ENCODE measurements around the gene TPCN1.

The TPCN1 gene

DNA sequence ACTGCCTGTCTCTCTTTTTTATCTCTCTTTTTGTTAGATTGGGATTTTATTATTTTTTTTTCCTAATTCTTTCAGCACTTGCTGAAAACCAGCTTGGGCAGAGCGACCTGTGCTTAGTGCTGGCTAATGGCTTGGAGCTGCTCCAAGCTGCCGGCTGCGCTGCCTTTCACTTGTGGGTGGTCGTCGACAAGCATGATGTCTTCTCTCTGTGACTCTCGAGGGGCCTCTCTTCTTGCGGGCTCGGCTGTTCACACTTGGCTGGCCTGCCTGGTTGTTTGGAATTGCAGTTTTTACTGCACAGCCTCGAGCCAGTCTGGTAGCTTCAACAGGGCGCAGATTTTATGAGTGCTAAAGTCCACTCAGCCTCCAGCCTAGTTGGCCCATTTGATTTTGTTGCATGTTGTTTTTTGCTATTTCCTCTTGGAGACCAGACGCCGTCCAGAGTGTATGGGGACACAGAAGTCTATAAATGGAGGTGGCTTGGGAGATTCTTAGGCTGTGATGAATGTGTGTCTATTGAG lies 18.6 kb downstream of the TPCN1 start:
- no peak for DNase-seq (ENCODE audit: low read depth in 2 of 2, low spot score in 1 of 2)

DNA sequence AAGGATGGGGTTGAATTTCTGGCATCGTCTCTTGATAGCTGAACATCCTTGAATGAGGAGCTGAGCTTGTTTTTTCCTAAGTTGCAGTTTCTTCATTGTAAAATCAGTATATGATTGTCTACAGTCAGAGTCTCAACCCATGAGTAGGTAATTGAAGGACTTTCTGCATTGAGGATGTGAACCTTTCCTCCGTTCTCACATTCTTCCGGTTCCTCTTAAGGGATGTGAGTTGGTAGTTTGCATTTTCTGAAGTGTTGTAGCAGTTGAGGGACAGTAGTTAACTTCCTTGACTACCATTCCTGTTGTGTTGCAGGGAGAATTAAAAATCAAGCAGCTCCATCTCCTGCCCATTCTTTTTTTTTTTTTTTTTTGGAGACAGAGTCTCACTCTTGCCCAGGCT lies 19.1 kb downstream of the TPCN1 start:
- DNase-seq (ENCODE audit: low read depth in 2 of 2, low spot score in 1 of 2) = no peak

DNA sequence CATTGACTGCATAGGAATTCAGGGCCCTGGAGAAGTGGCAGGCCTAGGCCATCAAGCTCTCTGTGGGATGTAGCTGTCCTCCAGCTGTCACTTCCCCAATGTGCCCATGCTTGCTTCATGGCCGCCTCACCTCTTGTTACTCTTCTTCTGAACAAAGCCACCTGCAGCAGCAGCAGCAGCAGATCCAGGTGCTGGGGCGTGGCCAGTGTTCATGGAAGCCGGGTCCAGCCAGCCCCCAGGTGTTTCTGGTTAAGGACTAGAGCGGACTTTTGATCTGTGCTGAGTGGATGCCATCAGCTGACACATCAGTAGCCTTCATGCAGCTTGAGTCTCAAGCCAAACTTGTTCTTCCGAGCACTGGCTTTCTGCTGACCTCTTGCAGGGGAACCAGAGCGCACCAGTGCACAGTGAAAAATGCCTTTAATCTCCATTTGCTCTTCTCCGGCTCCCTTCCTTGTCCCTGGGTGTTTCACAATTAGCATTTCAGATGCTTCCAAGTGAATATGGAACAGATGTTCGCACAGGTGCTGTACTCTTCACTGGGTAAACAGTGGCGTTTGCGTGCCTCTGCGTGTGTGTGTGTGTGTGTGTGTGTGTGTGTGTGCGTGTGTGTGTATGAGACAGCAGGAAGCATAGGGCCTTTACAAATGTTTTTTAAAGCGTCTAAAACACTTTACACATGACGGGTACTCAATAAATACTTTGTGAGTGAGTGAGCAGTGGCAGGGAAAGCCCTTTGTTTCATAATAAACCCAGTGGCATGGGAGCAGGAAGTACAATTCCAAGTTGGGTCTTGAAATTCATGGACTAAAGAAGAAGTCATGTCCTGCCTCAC lies 20.1 kb downstream of the TPCN1 start:
- no peak for DNase-seq (ENCODE audit: low read depth in 2 of 2, low spot score in 1 of 2)

DNA sequence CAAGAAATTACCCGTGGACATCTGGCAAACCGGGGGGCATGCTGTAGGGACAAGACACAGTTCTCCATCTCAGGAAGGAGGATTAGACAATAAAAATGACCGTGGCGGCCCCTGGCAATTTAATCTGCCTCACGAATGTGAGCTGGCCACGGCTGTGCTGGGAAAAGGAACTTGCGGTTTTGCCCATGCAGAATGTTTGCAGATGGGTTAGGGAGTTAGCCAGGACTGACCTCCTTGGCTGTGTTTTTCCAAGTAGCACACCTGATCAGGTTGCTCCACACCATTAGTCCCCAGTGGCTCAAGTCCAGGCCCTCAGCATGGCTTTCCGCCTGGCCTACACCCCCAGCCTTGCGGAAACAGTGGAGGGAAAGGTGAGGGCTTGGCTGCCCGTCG lies 20.8 kb downstream of the TPCN1 start:
- DNase-seq (ENCODE audit: low read depth in 2 of 2, low spot score in 1 of 2) = no peak

DNA sequence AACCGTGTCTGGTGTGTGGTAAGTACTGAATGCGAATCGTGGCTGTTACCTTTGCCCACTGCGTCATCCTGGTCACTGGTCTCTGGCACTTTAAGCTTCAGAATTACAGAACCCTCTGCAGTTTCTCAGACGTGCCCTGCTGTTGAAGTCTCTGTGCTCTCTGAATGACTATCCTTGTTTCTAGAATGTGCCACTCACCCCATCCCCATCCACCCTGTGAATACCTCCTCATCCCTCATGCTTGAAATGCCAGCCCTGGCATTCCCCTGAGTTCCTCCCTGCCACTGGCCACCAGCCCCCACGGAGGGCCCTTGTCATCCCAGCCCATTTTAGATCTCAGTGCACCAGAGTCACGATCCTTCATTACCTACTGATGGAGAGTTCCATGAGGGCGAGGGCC lies 21.3 kb downstream of the TPCN1 start:
- no peak for DNase-seq (ENCODE audit: low read depth in 2 of 2, low spot score in 1 of 2)

DNA sequence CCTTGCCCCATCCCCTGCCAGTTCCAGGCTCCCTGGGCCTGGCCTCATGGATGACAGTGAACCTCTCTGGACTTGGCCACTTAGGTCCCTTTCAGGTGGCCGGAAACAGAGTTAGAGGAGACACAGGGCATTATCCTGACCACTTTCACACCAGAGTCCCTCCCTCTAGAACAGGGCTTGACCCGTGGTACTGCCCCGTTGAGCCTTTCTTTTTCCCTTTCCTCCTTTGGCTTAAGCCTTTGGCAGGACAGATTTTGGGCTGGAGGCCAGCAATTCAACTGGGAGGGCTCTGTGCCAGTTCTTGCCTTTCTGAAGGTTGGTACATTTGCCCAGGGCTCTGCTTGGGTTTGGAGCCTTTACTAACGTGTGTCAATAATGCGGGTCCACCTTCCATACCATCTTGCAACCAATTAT lies 22.8 kb downstream of the TPCN1 start:
- no peak for DNase-seq (ENCODE audit: low read depth in 2 of 2, low spot score in 1 of 2)

DNA sequence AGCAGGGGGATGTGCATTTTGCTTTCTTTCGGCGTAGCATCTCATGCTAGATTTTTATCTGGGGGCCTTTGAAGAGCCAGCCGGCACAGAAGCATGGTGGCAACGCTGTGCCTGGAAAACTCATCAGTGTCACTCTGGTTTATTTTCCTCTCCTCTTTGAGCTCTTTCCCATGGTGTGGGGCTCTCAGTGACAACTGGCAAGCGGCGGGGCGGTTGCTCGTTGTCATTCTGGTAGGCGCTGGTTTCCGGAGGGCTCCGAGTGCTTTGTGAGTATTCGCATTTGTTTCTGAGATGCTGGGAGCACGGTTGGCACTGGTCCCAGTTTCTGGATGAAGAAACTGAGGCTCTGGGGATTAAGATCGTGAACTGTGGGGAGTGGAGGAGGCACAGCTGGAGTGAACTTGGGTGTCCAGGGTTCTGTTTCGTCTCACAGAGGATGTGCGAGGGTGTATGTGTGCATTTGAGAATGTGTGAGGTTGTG lies 23.3 kb downstream of the TPCN1 start:
- DNase-seq (ENCODE audit: low read depth in 2 of 2, low spot score in 1 of 2) = no peak

DNA sequence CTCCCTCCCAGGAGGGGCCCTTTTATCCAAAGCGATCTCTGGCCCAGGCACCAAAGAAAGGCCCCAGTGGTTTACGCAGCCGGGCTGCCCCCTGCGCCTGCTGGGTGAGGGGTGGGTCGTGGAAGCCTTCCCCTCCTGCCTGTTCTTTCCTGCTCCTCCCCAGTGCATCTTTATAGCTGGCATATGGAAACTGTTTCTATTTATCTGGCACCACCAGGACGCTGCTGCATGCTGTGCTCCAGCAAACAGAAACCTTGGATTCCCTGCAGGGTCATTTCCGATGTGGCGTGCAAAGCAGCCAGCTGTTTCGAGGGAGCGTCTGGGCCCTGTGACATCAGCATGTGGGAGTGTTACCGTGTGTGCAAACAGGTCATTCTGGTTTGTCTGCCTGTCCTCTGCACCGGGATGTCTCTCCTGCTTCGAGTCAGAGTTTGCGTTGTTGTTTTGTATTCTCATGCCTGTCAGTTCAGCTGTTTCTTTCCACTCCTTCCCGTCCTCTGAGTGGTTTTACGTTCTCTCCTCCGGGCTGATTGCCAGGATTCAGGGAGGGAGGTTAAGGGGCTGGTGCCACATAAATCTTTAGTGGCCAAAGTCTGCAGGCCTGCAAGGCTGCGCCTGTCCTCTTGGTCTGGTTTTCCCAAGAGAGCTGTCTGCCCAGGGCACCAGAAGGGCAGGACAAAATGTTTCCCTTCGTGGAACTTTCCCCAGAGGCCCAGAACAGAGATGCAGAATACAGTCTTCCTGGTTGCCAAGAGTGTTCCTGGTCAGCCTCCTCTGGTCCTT lies 24.6 kb downstream of the TPCN1 start:
- no peak for DNase-seq (ENCODE audit: low read depth in 2 of 2, low spot score in 1 of 2)

DNA sequence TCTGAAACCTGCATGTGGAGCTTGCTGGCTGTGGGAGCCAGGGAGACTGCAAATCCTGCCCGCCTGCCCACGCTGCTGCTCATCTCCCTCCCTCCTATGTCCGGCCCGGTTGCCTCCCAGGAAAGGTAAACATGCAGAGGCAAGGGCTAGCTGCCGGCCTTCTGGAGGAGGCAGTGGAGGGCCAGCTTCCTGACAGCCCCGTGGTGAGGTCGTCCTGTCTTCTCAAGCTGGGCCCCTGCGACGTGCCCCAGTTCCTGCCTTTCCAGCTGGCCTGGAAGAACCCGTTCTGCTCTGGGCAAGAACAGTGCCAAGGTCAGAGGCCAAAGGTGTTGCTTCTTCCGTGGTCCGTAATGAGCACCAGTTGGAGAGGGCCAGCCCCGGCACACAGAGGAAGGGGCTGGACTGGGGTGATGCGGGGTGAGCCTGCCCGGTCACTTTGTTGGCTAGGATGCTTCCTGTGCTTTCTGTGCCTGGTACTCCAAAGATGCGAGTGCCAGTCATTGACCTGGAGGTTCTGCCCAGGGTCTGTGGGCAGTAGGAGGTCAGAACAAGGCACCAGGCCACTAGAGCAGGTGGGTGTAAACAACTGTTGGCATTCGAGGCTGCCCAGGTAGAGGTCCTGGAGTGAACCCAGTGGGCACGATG lies 25.3 kb downstream of the TPCN1 start:
- no peak for DNase-seq (ENCODE audit: low read depth in 2 of 2, low spot score in 1 of 2)

DNA sequence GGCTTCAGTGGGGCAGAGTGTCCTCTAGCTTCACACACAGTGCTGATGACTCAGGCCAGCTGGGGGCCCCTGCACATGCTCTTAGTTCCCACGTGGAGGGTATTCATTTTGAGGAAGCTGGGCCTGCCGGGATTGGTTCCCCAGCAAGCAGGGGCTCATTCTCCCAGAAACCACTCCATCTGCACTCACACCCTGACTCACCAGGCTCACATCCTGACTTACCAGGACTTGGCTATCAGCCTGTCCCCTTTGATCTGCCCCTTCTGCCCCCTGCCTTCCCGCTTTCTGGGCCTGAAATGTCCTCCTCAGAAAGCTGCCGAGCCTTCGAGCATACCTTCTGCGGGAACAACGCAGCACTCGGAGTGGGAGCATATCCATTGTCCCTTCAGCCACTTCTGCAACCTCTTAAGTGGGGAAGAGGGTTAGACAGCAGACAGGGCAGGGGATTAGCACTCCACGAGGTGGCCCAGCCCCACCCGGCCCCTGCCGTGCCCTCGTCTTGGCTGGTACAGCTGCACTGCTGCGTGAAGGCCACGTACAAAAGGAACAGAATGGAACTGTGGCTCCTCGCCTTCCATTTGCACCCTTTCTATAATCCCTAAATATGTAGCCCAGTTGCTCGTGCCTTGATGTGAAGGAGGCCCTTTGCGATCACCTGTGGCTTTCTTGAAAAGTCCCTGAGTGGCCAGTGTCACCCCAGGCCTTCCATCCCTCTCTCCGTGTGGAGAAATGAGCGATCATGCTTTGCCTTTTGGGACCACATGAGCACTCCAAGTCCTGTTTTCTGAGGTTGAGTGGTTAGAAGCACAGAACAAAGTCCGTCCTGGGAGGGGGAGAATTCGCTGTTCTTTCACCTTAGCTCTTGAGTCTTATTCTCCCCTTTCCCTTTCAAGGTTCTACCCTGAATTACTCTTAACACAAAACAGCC lies 26.1 kb downstream of the TPCN1 start:
- no peak for DNase-seq (ENCODE audit: low read depth in 2 of 2, low spot score in 1 of 2)

DNA sequence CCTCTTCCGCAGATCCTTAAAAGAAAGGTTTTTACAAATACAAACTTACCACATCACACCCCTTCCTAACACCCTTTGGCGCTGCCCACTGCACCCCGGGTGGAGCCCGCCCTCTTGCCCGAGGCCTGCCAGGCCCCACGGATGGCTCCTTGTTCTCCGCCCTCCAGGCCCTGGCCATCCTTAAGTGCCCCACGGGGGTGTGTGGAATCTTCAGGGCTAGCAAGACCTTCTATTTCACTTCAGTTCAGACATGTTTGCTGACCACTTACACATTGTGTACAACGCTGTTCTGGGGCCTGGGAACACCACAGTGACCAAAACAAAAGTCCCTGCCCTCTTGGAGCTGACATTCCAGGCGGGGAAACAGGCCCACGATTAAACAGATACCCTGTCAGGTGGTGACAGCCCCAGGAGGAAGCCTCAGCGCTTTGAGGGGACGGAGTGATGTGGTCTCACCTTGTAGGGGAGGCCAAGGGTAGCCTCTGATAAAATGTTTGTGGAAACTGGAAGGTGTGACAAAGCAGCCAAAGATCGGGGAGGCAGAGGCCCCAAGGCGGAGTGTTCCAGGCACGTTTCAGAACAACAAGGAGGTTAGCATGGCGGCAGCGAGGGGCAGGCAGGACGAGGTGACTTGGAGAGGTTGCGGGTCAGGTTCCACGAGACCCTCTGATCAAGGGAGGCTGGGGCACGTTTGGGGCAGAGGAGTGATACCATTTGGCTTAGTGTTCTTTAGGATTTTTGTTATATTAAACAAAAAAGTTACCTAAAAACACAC lies 27.0 kb downstream of the TPCN1 start:
- no peak for DNase-seq (ENCODE audit: low read depth in 2 of 2, low spot score in 1 of 2)

DNA sequence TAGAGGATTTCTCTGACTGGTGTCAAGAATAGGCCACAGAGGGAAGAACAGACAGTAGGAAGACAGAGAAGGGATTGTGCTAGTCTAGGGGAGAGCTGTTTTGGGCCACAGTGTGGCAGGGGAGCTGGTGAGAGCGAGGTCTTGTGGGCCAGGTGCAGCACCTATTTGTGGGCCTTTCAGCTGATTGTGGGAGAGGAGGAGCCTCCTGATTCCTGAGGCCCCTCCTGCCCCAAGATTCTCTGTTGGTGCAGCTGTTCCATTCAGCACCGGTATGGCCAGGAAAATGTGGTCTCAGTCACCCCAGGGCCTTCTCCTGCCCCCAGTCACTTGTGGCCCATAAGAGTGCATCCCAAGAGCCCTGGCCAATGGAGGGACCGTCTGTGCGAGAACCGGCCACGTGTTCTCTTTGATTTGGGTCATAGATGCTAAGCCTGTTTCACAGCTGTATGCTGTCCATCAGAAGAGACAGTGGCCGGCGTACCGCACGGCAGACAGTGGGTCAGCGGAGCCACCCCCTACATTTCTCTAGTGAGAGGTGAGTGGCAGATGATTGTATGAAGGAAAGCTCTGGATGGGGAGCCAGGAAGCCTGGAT lies 27.7 kb downstream of the TPCN1 start:
- DNase-seq (ENCODE audit: low read depth in 2 of 2, low spot score in 1 of 2) = no peak

DNA sequence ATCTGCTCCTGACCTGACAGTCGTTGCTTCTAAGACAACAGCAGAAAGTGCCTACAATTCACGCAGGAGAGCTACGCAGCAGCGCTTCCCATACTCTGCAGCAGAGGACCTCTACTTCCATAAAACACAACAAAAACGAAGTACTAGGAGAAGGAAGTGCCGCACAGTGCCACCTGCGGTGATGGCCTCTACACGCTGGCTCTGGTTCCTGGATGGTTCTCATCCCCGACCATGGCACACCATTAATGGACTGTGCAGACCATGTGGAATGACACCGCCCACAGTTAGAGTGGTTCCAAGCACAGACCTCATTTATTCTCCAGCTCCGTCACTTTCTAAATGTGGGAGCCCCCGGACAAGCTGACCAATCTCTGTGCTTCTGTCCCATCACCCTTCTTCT lies 28.3 kb downstream of the TPCN1 start:
- no peak for DNase-seq (ENCODE audit: low read depth in 2 of 2, low spot score in 1 of 2)

DNA sequence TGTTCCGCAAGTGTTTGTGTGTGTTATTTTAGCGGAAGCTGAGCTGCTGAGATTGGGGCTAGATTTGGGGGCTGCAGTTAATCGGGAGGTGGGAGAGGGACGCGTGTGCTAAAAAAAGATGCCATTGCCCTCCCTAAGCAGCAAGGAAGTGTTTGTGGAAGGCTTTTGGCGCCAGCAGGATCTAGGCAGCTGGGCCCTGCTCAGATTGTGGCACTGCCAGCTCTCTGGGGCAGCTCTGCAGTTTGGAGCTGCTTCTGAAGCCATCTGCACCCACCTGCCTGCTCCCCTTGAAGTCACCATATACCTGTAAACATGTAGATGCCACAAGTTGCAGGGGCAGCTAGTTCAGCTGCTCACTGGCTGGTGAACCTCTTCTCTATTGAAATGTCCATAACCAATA lies 28.8 kb downstream of the TPCN1 start:
- no peak for DNase-seq (ENCODE audit: low read depth in 2 of 2, low spot score in 1 of 2)

DNA sequence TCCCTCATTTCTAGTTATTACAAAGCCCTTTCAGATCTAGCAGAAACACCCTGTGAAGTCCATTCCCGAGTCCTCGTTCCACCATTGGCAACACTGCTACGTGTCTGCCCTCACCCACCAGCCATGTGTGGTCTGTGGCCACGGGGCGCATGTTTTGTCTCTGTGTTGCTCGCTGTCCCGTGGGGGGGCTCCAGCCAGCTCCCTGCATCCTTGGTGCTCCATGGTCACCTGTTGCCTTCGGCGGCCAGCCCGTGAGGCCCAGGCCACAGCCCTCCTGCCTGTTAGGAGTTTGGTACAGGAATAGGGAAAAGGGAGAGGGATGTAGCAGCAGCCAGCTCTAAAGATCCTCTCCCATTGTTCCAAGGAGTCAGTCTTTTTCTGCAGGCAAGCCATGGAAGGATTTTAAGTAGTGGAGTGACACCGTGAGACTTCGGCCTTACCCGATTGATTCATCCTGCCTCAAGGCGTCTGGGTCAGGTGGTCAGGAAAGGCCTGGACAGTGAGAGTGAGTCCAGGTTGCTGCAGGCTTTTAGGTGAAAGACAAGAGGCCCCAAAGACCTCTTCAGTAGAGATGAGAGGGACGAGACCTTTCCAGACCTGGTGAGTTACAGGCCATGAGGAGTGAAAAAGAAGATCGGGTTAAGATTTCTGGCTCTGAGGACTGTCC lies 30.3 kb downstream of the TPCN1 start:
- DNase-seq (ENCODE audit: low read depth in 2 of 2, low spot score in 1 of 2) = no peak

DNA sequence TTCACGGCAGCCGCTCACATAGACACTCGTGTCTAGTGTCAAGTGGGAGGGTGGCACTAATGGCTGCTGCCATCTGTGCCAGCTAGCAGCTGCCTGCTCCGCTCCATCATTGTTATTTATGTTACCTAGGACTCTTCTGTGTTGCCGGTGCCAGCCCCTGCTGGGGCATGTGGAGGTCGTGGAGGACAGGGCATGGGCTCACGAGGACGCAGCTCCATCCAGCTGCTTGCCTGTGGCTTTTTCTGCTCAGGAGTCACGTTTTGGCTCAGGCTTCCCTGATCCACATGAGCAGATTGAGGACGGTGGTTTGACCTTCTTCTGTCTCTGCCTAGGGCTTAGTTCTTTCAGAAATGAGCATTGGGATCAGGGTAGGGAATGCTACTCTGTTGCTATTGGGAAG lies 31.2 kb downstream of the TPCN1 start:
- no peak for DNase-seq (ENCODE audit: low read depth in 2 of 2, low spot score in 1 of 2)

DNA sequence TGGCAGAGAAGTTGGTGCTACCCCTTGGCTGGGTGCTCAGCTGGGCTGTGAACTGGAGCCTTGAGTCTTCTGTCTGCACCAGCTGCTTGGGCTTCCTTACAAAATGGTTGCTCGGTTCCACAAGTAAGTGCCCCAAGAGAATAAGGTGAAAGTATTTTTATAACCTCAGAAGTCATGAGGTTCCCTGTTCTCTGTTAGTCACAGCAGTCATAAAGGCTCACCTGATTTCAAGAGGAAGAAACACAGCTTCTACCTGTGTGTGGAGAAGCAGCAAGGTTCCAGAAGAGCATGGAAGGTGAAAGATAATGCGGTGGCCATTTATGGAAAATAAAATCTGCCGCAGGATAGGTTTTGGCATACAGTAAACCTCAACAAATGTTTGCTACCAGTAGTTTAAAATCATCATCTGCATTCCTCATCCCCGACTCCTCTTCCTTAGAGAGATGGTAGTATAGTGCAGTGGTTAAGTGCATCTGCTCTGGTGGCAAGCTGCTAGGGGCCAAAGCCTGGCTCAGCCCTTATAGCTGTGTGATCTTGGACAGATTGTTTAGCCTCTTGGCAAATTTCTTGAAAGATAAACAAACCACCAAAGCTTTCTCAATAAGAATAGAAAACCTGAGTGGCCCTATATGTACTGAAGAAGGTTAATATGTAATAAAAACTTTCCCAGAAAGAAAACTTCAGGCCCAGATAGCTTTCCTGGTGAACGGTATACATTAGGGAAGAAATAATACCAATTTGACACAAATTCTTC lies 32.4 kb downstream of the TPCN1 start:
- no peak for DNase-seq (ENCODE audit: low read depth in 2 of 2, low spot score in 1 of 2)

DNA sequence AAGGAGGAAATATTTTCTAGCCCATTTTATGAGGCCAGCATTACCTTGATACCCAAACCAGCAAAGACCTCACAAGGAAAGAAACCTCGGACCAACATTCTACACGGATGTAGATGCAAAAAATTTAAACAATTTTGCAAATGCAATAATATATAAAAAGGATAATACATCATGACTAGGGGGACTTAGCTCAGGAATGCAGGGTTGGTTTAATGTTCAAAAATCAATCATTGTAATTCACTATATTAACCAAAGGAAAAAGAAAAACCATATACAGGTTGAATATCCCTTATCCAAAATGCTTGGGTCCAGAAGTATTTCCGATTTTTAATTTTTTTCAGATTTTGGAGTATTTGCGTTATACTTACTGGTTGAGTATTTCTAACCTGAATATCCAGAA lies 33.0 kb downstream of the TPCN1 start:
- DNase-seq (ENCODE audit: low read depth in 2 of 2, low spot score in 1 of 2) = no peak

Measured in stimulated activated CD8-positive, alpha-beta memory T cell treated with anti-CD3 and anti-CD28 coated beads, Interleukin-4, amount 100 ng/mL, for 1 hour (primary cell).